ENCODE data around the gene ZNF777. TPM values are rescaled to one million over a fixed set of nuclear protein-coding genes. Genes with fewer than 3 reads are reported as not detected.
A peak's percentile ranks its signal among the peaks of the same experiment; 100 is the strongest.
"Not testable (repeated sequence)": the region's sequence is repeated elsewhere in the genome, so short reads cannot be mapped to it uniquely, and the experiment has no call there.

The ZNF777 gene
- total RNA-seq, 1 experiment from 2014 or later: 10.1 TPM

- peak; percentile 65 for DNase-seq (ENCODE audit: extremely low read depth, low read depth)
Observed at GRCh38 chr7:149422162-149422913, 38.5 kb downstream of the ZNF777 start.

GRCh38 chr7:149420006-149420405 lies 40.9 kb downstream of the ZNF777 start:
- DNase-seq (ENCODE audit: extremely low read depth, low read depth): no peak

GRCh38 chr7:149415391-149416071 lies 45.3 kb downstream of the ZNF777 start:
- DNase-seq (ENCODE audit: extremely low read depth, low read depth): no peak

GRCh38 chr7:149414745-149415390 lies 46.0 kb downstream of the ZNF777 start:
- DNase-seq (ENCODE audit: extremely low read depth, low read depth): no peak

GRCh38 chr7:149414171-149414570 lies 46.7 kb downstream of the ZNF777 start:
- no peak for DNase-seq (ENCODE audit: extremely low read depth, low read depth)

- DNase-seq (ENCODE audit: extremely low read depth, low read depth): not testable (repeated sequence)
Observed at GRCh38 chr7:149413083-149413482, 47.8 kb downstream of the ZNF777 start.

- DNase-seq (ENCODE audit: extremely low read depth, low read depth): no peak
Observed at GRCh38 chr7:149409895-149410294, 51.0 kb downstream of the ZNF777 start.

- DNase-seq (ENCODE audit: extremely low read depth, low read depth): no peak
Observed at GRCh38 chr7:149404825-149405224, 56.0 kb downstream of the ZNF777 start.

- DNase-seq (ENCODE audit: extremely low read depth, low read depth): no peak
Observed at GRCh38 chr7:149404396-149404795, 56.5 kb downstream of the ZNF777 start.

GRCh38 chr7:149398195-149398820 lies 62.6 kb downstream of the ZNF777 start:
- no peak for DNase-seq (ENCODE audit: extremely low read depth, low read depth)

- DNase-seq (ENCODE audit: extremely low read depth, low read depth): no peak
Observed at GRCh38 chr7:149397470-149398043, 63.3 kb downstream of the ZNF777 start.

- not testable (repeated sequence) for DNase-seq (ENCODE audit: extremely low read depth, low read depth)
Observed at GRCh38 chr7:149388550-149389335, 72.1 kb downstream of the ZNF777 start.

- not testable (repeated sequence) for DNase-seq (ENCODE audit: extremely low read depth, low read depth)
Observed at GRCh38 chr7:149386514-149386913, 74.3 kb downstream of the ZNF777 start.

GRCh38 chr7:149385195-149385950 lies 75.5 kb downstream of the ZNF777 start:
- DNase-seq (ENCODE audit: extremely low read depth, low read depth): no peak

Other genes with a start within 250 kb of the ZNF777 start
- gene ZNF212, start 221.4 kb downstream of the ZNF777 start, total RNA-seq (2014; rRNA removed; shearing (Covaris generic)): 4.5 and 5.5 TPM in 2 replicates
- gene ZNF783, start 198.9 kb downstream of the ZNF777 start, total RNA-seq (2014; rRNA removed; shearing (Covaris generic)): 3.0 and 3.7 TPM in 2 replicates
- gene ZNF746, start 36.7 kb upstream of the ZNF777 start, total RNA-seq (2014; rRNA removed; shearing (Covaris generic)): 22.7 and 23.4 TPM in 2 replicates